SK-N-SH treated with all-trans-retinoic acid at 6 μM for 48 hours (cell line): ENCODE measurements around the gene LDB2.

Experiments
- BACH2 ChIP-seq: fragments of 250-450 bp; sonication (Bioruptor Pico); IDR thresholded peaks from 2 replicates; pipeline ENCODE4 v1.9.0; 2021; ENCODE audit warnings: mild to moderate bottlenecking, borderline replicate concordance
- ESRRG ChIP-seq: fragments of 250-450 bp; sonication (Bioruptor Pico); IDR thresholded peaks from 2 replicates; pipeline ENCODE4 v1.6.1; 2021; ENCODE audit warnings: mild to moderate bottlenecking
- ISL1 ChIP-seq: fragments of 250-450 bp; sonication (Bioruptor Pico); IDR thresholded peaks from 2 replicates; pipeline ENCODE4 v2.1.2; 2022; ENCODE audit warnings: mild to moderate bottlenecking, moderate library complexity
- PATZ1 ChIP-seq: fragments of 250-450 bp; sonication (Bioruptor Pico); IDR thresholded peaks from 2 replicates; pipeline ENCODE4 v1.8.0; 2020; ENCODE audit warnings: mild to moderate bottlenecking, moderate library complexity, borderline replicate concordance
- RARB ChIP-seq: fragments of 250-450 bp; sonication (Bioruptor Pico); IDR thresholded peaks from 2 replicates; pipeline ENCODE4 v1.8.0; 2021; ENCODE audit warnings: mild to moderate bottlenecking, moderate library complexity
- TSHZ2 ChIP-seq: fragments of 250-450 bp; sonication (Bioruptor Pico); IDR thresholded peaks from 2 replicates; pipeline ENCODE4 v1.5.0; 2020; ENCODE audit warnings: mild to moderate bottlenecking, moderate library complexity
- ZFP3 ChIP-seq: fragments of 250-450 bp; sonication (Bioruptor Pico); IDR thresholded peaks from 2 replicates; pipeline ENCODE4 v1.5.0; 2020; ENCODE audit warnings: mild to moderate bottlenecking, moderate library complexity

- TF ChIP-seq TSHZ2 (CRISPR knock-in tag) (no peak), BACH2 (CRISPR knock-in tag) (no peak), RARB (CRISPR knock-in tag) (no peak), ZFP3 (CRISPR knock-in tag) (no peak), ESRRG (CRISPR knock-in tag) (no peak), ISL1 (CRISPR knock-in tag) (no peak), PATZ1 (CRISPR knock-in tag) (no peak)
Measured at GRCh38 chr4:16758816-16759215, 139.6 kb downstream of the LDB2 start.
